Measurements from ENCODE around the gene TMEM9B.
"Not testable (repeated sequence)": the region's sequence is repeated elsewhere in the genome, so short reads cannot be mapped to it uniquely, and the experiment has no call there.

TMEM9B gene

GRCh38 chr11:8971924-8972316, 7.7 kb upstream of the TMEM9B start:
- no peak for DNase-seq

GRCh38 chr11:8971196-8971923, 7.1 kb upstream of the TMEM9B start:
- DNase-seq: peak; percentile 24

GRCh38 chr11:8967184-8967583, 2.9 kb upstream of the TMEM9B start:
- no peak for DNase-seq

GRCh38 chr11:8963569-8964323, 496 bp downstream of the TMEM9B start:
- DNase-seq: peak; percentile 81

GRCh38 chr11:8962841-8963240, 1.4 kb downstream of the TMEM9B start:
- DNase-seq: no peak

GRCh38 chr11:8961401-8961800, 2.8 kb downstream of the TMEM9B start:
- DNase-seq: no peak

- peak; percentile 19 for DNase-seq
These were observed 4.6 kb downstream of the TMEM9B start for GRCh38 chr11:8959546-8960166.

GRCh38 chr11:8956860-8957259, 7.4 kb downstream of the TMEM9B start:
- no peak for DNase-seq

GRCh38 chr11:8948886-8949285, 15.4 kb downstream of the TMEM9B start:
- DNase-seq: no peak

- DNase-seq: no peak
These were observed 16.9 kb downstream of the TMEM9B start for GRCh38 chr11:8947230-8947943.

GRCh38 chr11:8942518-8943066, 21.6 kb downstream of the TMEM9B start, which contains the start of gene ASCL3:
ASCL3 (minus strand) TSS chr11:8943016; CDS start chr11:8938161, 4,855 bp downstream.
- DNase-seq: peak; percentile 17

GRCh38 chr11:8941341-8942103, 22.7 kb downstream of the TMEM9B start:
- no peak for DNase-seq

- DNase-seq: no peak
These were observed 26.6 kb downstream of the TMEM9B start for GRCh38 chr11:8937659-8938058.

GRCh38 chr11:8937159-8937558, 27.1 kb downstream of the TMEM9B start:
- DNase-seq: no peak

GRCh38 chr11:8935789-8936188, 28.5 kb downstream of the TMEM9B start:
- not testable (repeated sequence) for DNase-seq

GRCh38 chr11:8934742-8935488, 29.3 kb downstream of the TMEM9B start:
- no peak for DNase-seq

GRCh38 chr11:8933931-8934330, 30.3 kb downstream of the TMEM9B start:
- DNase-seq: no peak

- peak; percentile 52 for DNase-seq
These were observed 31.6 kb downstream of the TMEM9B start, which contains the start of gene C11orf16 for GRCh38 chr11:8932564-8933180. C11orf16 (minus strand) TSS chr11:8932947; CDS start chr11:8932308, 639 bp downstream.

GRCh38 chr11:8930456-8931175, 33.6 kb downstream of the TMEM9B start:
- DNase-seq: no peak

All from NCI-H526 treated with DMSO at 0.1 percent for 48 hours (cell line).